GM12892 (cell line): Measurements from ENCODE around the gene EVPLL.
"Not testable (repeated sequence)": the region's sequence is repeated elsewhere in the genome, so short reads cannot be mapped to it uniquely, and the experiment has no call there.

ENCODE experiments used
- POLR2A ChIP-seq: IDR thresholded peaks from 2 replicates; pipeline ENCODE4 v1.6.1; 2011; ENCODE audit warnings: low read depth, low read length, control low read depth
- POLR2AphosphoS5 ChIP-seq: IDR thresholded peaks from 2 replicates; pipeline ENCODE4 v1.6.1; 2011; ENCODE audit warnings: low read depth, low read length, control low read depth

- TF ChIP-seq POLR2AphosphoS5, POLR2A: not testable (repeated sequence)
These were observed 33.8 kb downstream of the EVPLL start for GRCh38 chr17:18411377-18411864.
